ENCODE measurements around the gene ASIC4. TPM values are rescaled to one million over a fixed set of nuclear protein-coding genes. Genes with fewer than 3 reads are reported as not detected.

ASIC4 gene
- total RNA-seq, 1 donor from 2014 or later = not detected

GRCh38 chr2:219527076-219527394, 12.8 kb downstream of the ASIC4 start:
- H3K4me1 Mint-ChIP-seq (ENCODE audit: low read depth) = peaks cover 1% of the 10 kb centered on the region
- H3K27me3 Mint-ChIP-seq (ENCODE audit: low read depth) = peaks cover 68% of the 10 kb centered on the region
- no peak for DNase-seq (ENCODE audit: low spot score)
- H3K4me3 Mint-ChIP-seq (ENCODE audit: low read depth) = no peak overlapping the region
- H3K36me3 Mint-ChIP-seq (ENCODE audit: low read depth) = no peaks in the 10 kb centered on the region
- no peaks in the 10 kb centered on the region for H3K9me3 Mint-ChIP-seq
- H3K27ac Mint-ChIP-seq = no peak overlapping the region
- intact Hi-C loops (cut with micrococcal nuclease) = no loop called here

GRCh38 chr2:219527472-219527871, 13.2 kb downstream of the ASIC4 start:
- DNase-seq (ENCODE audit: low spot score) = no peak
- Mint-ChIP-seq H3K27me3 (ENCODE audit: low read depth) (peaks cover 66% of the 10 kb centered on the region), H3K4me3 (ENCODE audit: low read depth) (no peak overlapping the region), H3K36me3 (ENCODE audit: low read depth) (no peaks in the 10 kb centered on the region), H3K9me3 (no peaks in the 10 kb centered on the region), H3K4me1 (ENCODE audit: low read depth) (no peaks in the 10 kb centered on the region), H3K27ac (no peak overlapping the region)
- intact Hi-C loops (cut with micrococcal nuclease) = no loop called here

GRCh38 chr2:219530048-219530963, 16.0 kb downstream of the ASIC4 start:
- no peaks in the 10 kb centered on the region for H3K9me3 Mint-ChIP-seq
- H3K4me3 Mint-ChIP-seq (ENCODE audit: low read depth) = no peak overlapping the region
- H3K4me1 Mint-ChIP-seq (ENCODE audit: low read depth) = no peaks in the 10 kb centered on the region
- intact Hi-C loops (cut with micrococcal nuclease) = loop anchor here (1.0 kb wide), 5 partner anchors 21 to 127 kb away; no protein-coding TSS in a partner anchor
- H3K27me3 Mint-ChIP-seq (ENCODE audit: low read depth) = peaks cover 44% of the 10 kb centered on the region
- no peaks in the 10 kb centered on the region for H3K36me3 Mint-ChIP-seq (ENCODE audit: low read depth)
- DNase-seq (ENCODE audit: low spot score) = peak; percentile 75
- H3K27ac Mint-ChIP-seq = no peak overlapping the region

GRCh38 chr2:219531639-219532377, 17.5 kb downstream of the ASIC4 start:
- Mint-ChIP-seq H3K9me3 (no peaks in the 10 kb centered on the region), H3K27me3 (ENCODE audit: low read depth) (peaks cover 33% of the 10 kb centered on the region), H3K36me3 (ENCODE audit: low read depth) (no peaks in the 10 kb centered on the region), H3K4me3 (ENCODE audit: low read depth) (no peak overlapping the region), H3K4me1 (ENCODE audit: low read depth) (no peaks in the 10 kb centered on the region), H3K27ac (no peak overlapping the region)
- intact Hi-C loops (cut with micrococcal nuclease) = no loop called here
- DNase-seq (ENCODE audit: low spot score) = no peak

GRCh38 chr2:219532378-219532649, 18.0 kb downstream of the ASIC4 start:
- H3K9me3 Mint-ChIP-seq = no peaks in the 10 kb centered on the region
- H3K4me3 Mint-ChIP-seq (ENCODE audit: low read depth) = no peak overlapping the region
- peaks cover 32% of the 10 kb centered on the region for H3K27me3 Mint-ChIP-seq (ENCODE audit: low read depth)
- H3K27ac Mint-ChIP-seq = no peak overlapping the region
- H3K36me3 Mint-ChIP-seq (ENCODE audit: low read depth) = no peaks in the 10 kb centered on the region
- intact Hi-C loops (cut with micrococcal nuclease) = no loop called here
- H3K4me1 Mint-ChIP-seq (ENCODE audit: low read depth) = no peaks in the 10 kb centered on the region
- no peak for DNase-seq (ENCODE audit: low spot score)

- peaks cover 4% of the 10 kb centered on the region for H3K36me3 Mint-ChIP-seq (ENCODE audit: low read depth)
- intact Hi-C loops (cut with micrococcal nuclease) = no loop called here
- no peaks in the 10 kb centered on the region for H3K4me1 Mint-ChIP-seq (ENCODE audit: low read depth)
- no peak for DNase-seq (ENCODE audit: low spot score)
- H3K27ac Mint-ChIP-seq = no peak overlapping the region
- H3K9me3 Mint-ChIP-seq = no peaks in the 10 kb centered on the region
- peaks cover 18% of the 10 kb centered on the region for H3K27me3 Mint-ChIP-seq (ENCODE audit: low read depth)
- no peak overlapping the region for H3K4me3 Mint-ChIP-seq (ENCODE audit: low read depth)
Measured at GRCh38 chr2:219533930-219534661, 19.8 kb downstream of the ASIC4 start.

GRCh38 chr2:219536425-219536824, 22.1 kb downstream of the ASIC4 start:
- H3K27me3 Mint-ChIP-seq (ENCODE audit: low read depth) = no peaks in the 10 kb centered on the region
- H3K4me3 Mint-ChIP-seq (ENCODE audit: low read depth) = no peak overlapping the region
- intact Hi-C loops (cut with micrococcal nuclease) = no loop called here
- no peak for DNase-seq (ENCODE audit: low spot score)
- H3K36me3 Mint-ChIP-seq (ENCODE audit: low read depth) = peaks cover 14% of the 10 kb centered on the region
- no peaks in the 10 kb centered on the region for H3K9me3 Mint-ChIP-seq
- peaks cover 1% of the 10 kb centered on the region for H3K4me1 Mint-ChIP-seq (ENCODE audit: low read depth)
- no peak overlapping the region for H3K27ac Mint-ChIP-seq

GRCh38 chr2:219536967-219537366, 22.7 kb downstream of the ASIC4 start:
- Mint-ChIP-seq H3K4me3 (ENCODE audit: low read depth) (no peak overlapping the region), H3K4me1 (ENCODE audit: low read depth) (peaks cover 2% of the 10 kb centered on the region), H3K27ac (no peak overlapping the region), H3K27me3 (ENCODE audit: low read depth) (no peaks in the 10 kb centered on the region), H3K9me3 (no peaks in the 10 kb centered on the region), H3K36me3 (ENCODE audit: low read depth) (peaks cover 15% of the 10 kb centered on the region)
- no peak for DNase-seq (ENCODE audit: low spot score)
- intact Hi-C loops (cut with micrococcal nuclease) = no loop called here

GRCh38 chr2:219537657-219538488, 23.6 kb downstream of the ASIC4 start:
- H3K27ac Mint-ChIP-seq = no peak overlapping the region
- intact Hi-C loops (cut with micrococcal nuclease) = no loop called here
- H3K27me3 Mint-ChIP-seq (ENCODE audit: low read depth) = no peaks in the 10 kb centered on the region
- H3K4me1 Mint-ChIP-seq (ENCODE audit: low read depth) = peaks cover 7% of the 10 kb centered on the region
- H3K9me3 Mint-ChIP-seq = no peaks in the 10 kb centered on the region
- no peak overlapping the region for H3K4me3 Mint-ChIP-seq (ENCODE audit: low read depth)
- peaks cover 15% of the 10 kb centered on the region for H3K36me3 Mint-ChIP-seq (ENCODE audit: low read depth)
- no peak for DNase-seq (ENCODE audit: low spot score)

- Mint-ChIP-seq H3K27me3 (ENCODE audit: low read depth) (no peaks in the 10 kb centered on the region), H3K27ac (no peak overlapping the region), H3K4me3 (ENCODE audit: low read depth) (no peak overlapping the region), H3K36me3 (ENCODE audit: low read depth) (peaks cover 15% of the 10 kb centered on the region), H3K9me3 (no peaks in the 10 kb centered on the region), H3K4me1 (ENCODE audit: low read depth) (peaks cover 7% of the 10 kb centered on the region)
- DNase-seq (ENCODE audit: low spot score) = no peak
- intact Hi-C loops (cut with micrococcal nuclease) = no loop called here
Measured at GRCh38 chr2:219538504-219538951, 24.2 kb downstream of the ASIC4 start.

- no peak for DNase-seq (ENCODE audit: low spot score)
- H3K9me3 Mint-ChIP-seq = no peaks in the 10 kb centered on the region
- no peak overlapping the region for H3K27ac Mint-ChIP-seq
- peaks cover under 1% of the 10 kb centered on the region for H3K27me3 Mint-ChIP-seq (ENCODE audit: low read depth)
- intact Hi-C loops (cut with micrococcal nuclease) = no loop called here
- peaks cover 7% of the 10 kb centered on the region for H3K4me1 Mint-ChIP-seq (ENCODE audit: low read depth)
- H3K4me3 Mint-ChIP-seq (ENCODE audit: low read depth) = no peak overlapping the region
- H3K36me3 Mint-ChIP-seq (ENCODE audit: low read depth) = peaks cover 15% of the 10 kb centered on the region
Measured at GRCh38 chr2:219538956-219539788, 24.9 kb downstream of the ASIC4 start.

Measured in activated T-helper 2 cell treated with anti-CD3 and anti-CD28 coated beads, Interferon-gamma antibody, Interleukin-2, Interleukin-4, amounts not matched to agents 10 μg/mL and 5 μg/mL and 100 μg/mL, durations not matched to agents 14 hours and 24 hours and 36 hours (primary cell).